GM18907 (cell line): ENCODE measurements around the gene CTNNA3.
"Not testable (repeated sequence)": the region's sequence is repeated elsewhere in the genome, so short reads cannot be mapped to it uniquely, and the experiment has no call there.

Experiments used
- ATAC-seq: cut with Tn5 transposase; IDR thresholded peaks from one replicate; pipeline ENCODE4 v1.9.1; 2021; ENCODE audit warnings: mild to moderate bottlenecking, moderate library complexity; ENCODE audit not compliant: unreplicated experiment

Gene CTNNA3

GRCh38 chr10:67259319-67259929 is 436.6 kb downstream of the CTNNA3 start:
- ATAC-seq = no peak

- ATAC-seq = no peak
These were observed 438.4 kb downstream of the CTNNA3 start for GRCh38 chr10:67257427-67258144.

GRCh38 chr10:67257018-67257417 is 439.0 kb downstream of the CTNNA3 start:
- ATAC-seq = no peak

- ATAC-seq = no peak
These were observed 445.3 kb downstream of the CTNNA3 start for GRCh38 chr10:67250686-67251085.

GRCh38 chr10:67246066-67246555 is 449.9 kb downstream of the CTNNA3 start:
- ATAC-seq = no peak

- ATAC-seq = no peak
These were observed 453.5 kb downstream of the CTNNA3 start for GRCh38 chr10:67242528-67242927.

GRCh38 chr10:67241451-67241850 is 454.5 kb downstream of the CTNNA3 start:
- ATAC-seq = no peak

GRCh38 chr10:67239864-67240497 is 456.0 kb downstream of the CTNNA3 start:
- no peak for ATAC-seq

- ATAC-seq = not testable (repeated sequence)
These were observed 465.1 kb downstream of the CTNNA3 start for GRCh38 chr10:67230680-67231500.

GRCh38 chr10:67225226-67225625 is 470.8 kb downstream of the CTNNA3 start:
- ATAC-seq = no peak

GRCh38 chr10:67224553-67224952 is 471.4 kb downstream of the CTNNA3 start:
- no peak for ATAC-seq

- ATAC-seq = no peak
These were observed 473.1 kb downstream of the CTNNA3 start for GRCh38 chr10:67222934-67223333.

GRCh38 chr10:67221939-67222494 is 474.0 kb downstream of the CTNNA3 start:
- no peak for ATAC-seq

GRCh38 chr10:67211680-67212079 is 484.3 kb downstream of the CTNNA3 start:
- ATAC-seq = no peak

GRCh38 chr10:67207923-67208322 is 488.1 kb downstream of the CTNNA3 start:
- not testable (repeated sequence) for ATAC-seq

GRCh38 chr10:67200913-67201564 is 495.0 kb downstream of the CTNNA3 start:
- no peak for ATAC-seq

GRCh38 chr10:67175354-67175753 is 520.6 kb downstream of the CTNNA3 start:
- ATAC-seq = no peak

GRCh38 chr10:67173787-67174186 is 522.2 kb downstream of the CTNNA3 start:
- no peak for ATAC-seq

- no peak for ATAC-seq
These were observed 524.0 kb downstream of the CTNNA3 start for GRCh38 chr10:67171970-67172369.

GRCh38 chr10:67156239-67156638 is 539.8 kb downstream of the CTNNA3 start:
- ATAC-seq = no peak
